Measurements from ENCODE around the gene CATSPERD. TPM values are rescaled to one million over a fixed set of nuclear protein-coding genes. Genes with fewer than 3 reads are reported as not detected.

CATSPERD gene
- polyA plus RNA-seq, 2 of the 4 experiments (the other 2 are of a cell fraction): 0.03 TPM; not detected in 1

DNA sequence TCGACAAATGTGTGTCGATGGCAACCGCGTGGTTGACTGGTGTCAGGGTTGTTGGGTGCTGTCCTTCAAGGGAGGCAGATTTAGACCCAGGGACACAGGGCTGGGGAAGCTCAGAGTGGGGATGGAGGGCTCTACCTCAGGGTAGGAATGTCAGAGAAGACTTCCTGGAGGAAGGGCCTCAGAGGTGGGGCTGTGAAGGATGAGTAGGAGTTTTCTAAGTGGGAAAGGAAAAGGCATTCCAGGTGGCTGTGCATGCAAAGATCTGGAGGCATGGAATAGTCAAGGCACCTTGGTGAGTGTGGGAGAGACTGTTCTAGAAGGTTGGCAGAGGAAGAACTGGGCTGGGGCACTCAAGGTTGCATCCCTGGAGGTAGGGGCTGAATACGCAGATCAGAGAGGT, 86.5 kb downstream of the CATSPERD start:
- no peaks in the 10 kb centered on the region for H3K9me3 ChIP-seq
- no peak overlapping the region for H3K4me3 ChIP-seq
- 95% methylated on average over 5 of the region's 5 CpGs for WGBS (ENCODE audit: missing lambda C conversion rate)
- peaks cover 17% of the 10 kb centered on the region; the same call in 2 of the 3 replicates for H3K4me1 ChIP-seq
- FAIRE-seq (no peak), ATAC-seq (no peak), DNase-seq (ENCODE audit: low read depth in 1 of 2, low spot score in 1 of 2) (no peak)
- H3K27ac ChIP-seq: no peak overlapping the region
- ChIA-PET CTCF (interaction anchor here (0.7 to 3.5 kb wide), 9 partner anchors 9 to 216 kb away, joined by 3 to 25 read pairs (median 4); no protein-coding TSS in a partner anchor), POLR2A (interaction anchor here (0.9 kb wide), 1 partner anchor 21 kb away, joined by 7 read pairs; no protein-coding TSS in a partner anchor)
- TF ChIP-seq ZFP36 (IDR thresholded peaks at IDR 0.05; ENCODE audit: borderline replicate concordance, partially characterized antibody) (no peak), JUNB (IDR thresholded peaks at IDR 0.05) (no peak), CEBPB (IDR thresholded peaks at IDR 0.05) (no peak), MAFK (IDR thresholded peaks at IDR 0.05; ENCODE audit: partially characterized antibody) (no peak)
- TF ChIP-seq, protein P1, sequence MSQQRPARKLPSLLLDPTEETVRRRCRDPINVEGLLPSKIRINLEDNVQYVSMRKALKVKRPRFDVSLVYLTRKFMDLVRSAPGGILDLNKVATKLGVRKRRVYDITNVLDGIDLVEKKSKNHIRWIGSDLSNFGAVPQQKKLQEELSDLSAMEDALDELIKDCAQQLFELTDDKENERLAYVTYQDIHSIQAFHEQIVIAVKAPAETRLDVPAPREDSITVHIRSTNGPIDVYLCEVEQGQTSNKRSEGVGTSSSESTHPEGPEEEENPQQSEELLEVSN (IDR thresholded peaks at IDR 0.05; ENCODE audit: borderline replicate concordance, low read depth): no peak
- H3K4me2 ChIP-seq: no peak overlapping the region

DNA sequence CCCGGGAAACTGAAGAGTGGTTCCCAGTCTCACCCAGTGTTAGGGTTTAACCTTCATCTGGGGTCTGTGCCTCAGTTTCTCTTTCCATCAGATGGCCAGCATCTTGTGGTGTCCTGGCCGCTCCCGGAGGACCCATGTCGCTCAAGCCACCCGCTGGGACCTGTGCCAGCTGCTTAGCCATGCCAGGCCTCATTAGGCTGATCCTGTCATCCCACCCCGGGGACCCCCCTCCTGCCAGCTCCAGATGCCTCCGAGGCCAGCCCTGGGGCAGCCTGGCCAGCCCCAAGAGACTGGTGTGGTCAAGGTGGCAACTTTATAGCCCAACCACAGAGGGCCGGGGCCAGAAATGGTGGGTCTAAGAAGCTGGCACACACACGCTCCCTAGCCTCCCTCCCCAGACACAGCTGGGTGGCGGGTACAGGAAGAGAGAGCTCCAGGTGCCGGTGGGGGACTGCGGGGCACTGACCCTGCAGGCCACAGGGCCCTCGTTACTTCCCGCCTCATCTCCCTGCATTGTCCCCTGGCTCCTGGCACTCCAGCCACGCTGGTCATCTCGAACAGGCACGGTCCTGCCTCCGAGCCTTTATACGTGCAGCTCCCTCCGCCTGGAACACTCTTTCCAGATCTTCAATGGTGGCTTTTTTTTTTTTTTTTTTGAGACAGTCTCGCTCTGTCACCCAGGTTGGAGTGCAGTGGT, 87.8 kb downstream of the CATSPERD start:
- no peak overlapping the region for H3K27ac ChIP-seq
- H3K4me1 ChIP-seq: peaks cover 13% of the 10 kb centered on the region; the same call in 2 of the 3 replicates
- no peak for TF ChIP-seq RAD21 (conservative IDR thresholded peaks at IDR 0.05 in 1 of 2, IDR thresholded peaks at IDR 0.05 in 1 of 2)
- TF ChIP-seq POLR2A (IDR thresholded peaks at IDR 0.05; ENCODE audit: low read length): no peak
- TF ChIP-seq TFCP2L1 (CRISPR knock-in tag; IDR thresholded peaks at IDR 0.05): no peak
- TF ChIP-seq CEBPB (IDR thresholded peaks at IDR 0.05): no peak
- TF ChIP-seq FOSL2 (IDR thresholded peaks at IDR 0.05): no peak
- no peak for TF ChIP-seq FOSL2 (CRISPR knock-in tag; IDR thresholded peaks at IDR 0.05)
- POLR2A ChIA-PET: interaction anchor here (1.7 kb wide), 1 partner anchor 20 kb away, joined by 7 read pairs; no protein-coding TSS in a partner anchor
- CTCF ChIA-PET: interaction anchor here (0.6 to 3.5 kb wide), 4 partner anchors 12 to 83 kb away, joined by 3 to 25 read pairs (median 10); no protein-coding TSS in a partner anchor
- FAIRE-seq (no peak), ATAC-seq (no peak), DNase-seq (ENCODE audit: low read depth in 1 of 2, low spot score in 1 of 2) (no peak)
- H3K4me3 ChIP-seq: no peak overlapping the region
- WGBS (ENCODE audit: missing lambda C conversion rate): 87% methylated on average over 16 of the region's 21 CpGs
- H3K4me2 ChIP-seq: no peak overlapping the region
- H3K9me3 ChIP-seq: no peaks in the 10 kb centered on the region

DNA sequence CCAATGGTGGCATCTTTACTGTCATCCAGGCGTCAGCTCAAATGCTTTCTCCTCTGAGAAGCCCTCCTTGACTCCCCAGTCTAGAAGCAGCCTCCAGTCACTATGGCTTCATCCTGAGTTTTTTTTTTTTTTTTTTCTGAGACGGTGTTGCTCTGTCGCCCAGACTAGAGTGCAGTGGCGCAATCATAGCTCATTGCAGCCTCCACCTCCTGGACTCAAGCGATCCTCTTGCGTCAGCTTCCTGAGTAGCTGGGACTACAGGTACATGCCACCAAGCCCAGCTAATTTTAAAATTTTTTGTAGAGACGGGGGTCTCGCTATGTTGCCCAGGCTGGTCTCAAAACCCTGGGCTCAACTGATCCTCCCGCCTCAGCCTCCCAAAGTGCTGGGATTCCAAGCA, 88.6 kb downstream of the CATSPERD start:
- Histone ChIP-seq H3K9me3 (no peaks in the 10 kb centered on the region), H3K27ac (peak overlapping the region; percentile 5 to 39; a peak in 1 of 6 replicates), H3K4me3 (no peak overlapping the region), H3K4me1 (peaks cover 9% of the 10 kb centered on the region; the same call in 2 of the 3 replicates), H3K4me2 (no peak overlapping the region)
- ChIA-PET POLR2A (interaction anchor here (0.9 to 1.7 kb wide), 2 partner anchors 19 kb away, joined by 4 to 7 read pairs; no protein-coding TSS in a partner anchor), CTCF (interaction anchor here (0.6 to 3.5 kb wide), 5 partner anchors 11 to 82 kb away, joined by 3 to 25 read pairs (median 5); no protein-coding TSS in a partner anchor)
- no peak for FAIRE-seq
- no peak for DNase-seq (ENCODE audit: low read depth in 1 of 2, low spot score in 1 of 2)
- no peak for TF ChIP-seq ZC3H11A (IDR thresholded peaks at IDR 0.05)
- TF ChIP-seq, protein P2, sequence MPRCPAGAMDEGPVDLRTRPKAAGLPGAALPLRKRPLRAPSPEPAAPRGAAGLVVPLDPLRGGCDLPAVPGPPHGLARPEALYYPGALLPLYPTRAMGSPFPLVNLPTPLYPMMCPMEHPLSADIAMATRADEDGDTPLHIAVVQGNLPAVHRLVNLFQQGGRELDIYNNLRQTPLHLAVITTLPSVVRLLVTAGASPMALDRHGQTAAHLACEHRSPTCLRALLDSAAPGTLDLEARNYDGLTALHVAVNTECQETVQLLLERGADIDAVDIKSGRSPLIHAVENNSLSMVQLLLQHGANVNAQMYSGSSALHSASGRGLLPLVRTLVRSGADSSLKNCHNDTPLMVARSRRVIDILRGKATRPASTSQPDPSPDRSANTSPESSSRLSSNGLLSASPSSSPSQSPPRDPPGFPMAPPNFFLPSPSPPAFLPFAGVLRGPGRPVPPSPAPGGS (IDR thresholded peaks at IDR 0.05): no peak
- no peak for TF ChIP-seq ZNF302 (CRISPR knock-in tag; IDR thresholded peaks at IDR 0.05)
- TF ChIP-seq, protein P3, sequence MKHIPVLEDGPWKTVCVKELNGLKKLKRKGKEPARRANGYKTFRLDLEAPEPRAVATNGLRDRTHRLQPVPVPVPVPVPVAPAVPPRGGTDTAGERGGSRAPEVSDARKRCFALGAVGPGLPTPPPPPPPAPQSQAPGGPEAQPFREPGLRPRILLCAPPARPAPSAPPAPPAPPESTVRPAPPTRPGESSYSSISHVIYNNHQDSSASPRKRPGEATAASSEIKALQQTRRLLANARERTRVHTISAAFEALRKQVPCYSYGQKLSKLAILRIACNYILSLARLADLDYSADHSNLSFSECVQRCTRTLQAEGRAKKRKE (CRISPR knock-in tag; IDR thresholded peaks at IDR 0.05; ENCODE audit: low read depth): no peak
- no peak for TF ChIP-seq RNF2 (IDR thresholded peaks at IDR 0.05; ENCODE audit: borderline replicate concordance, low read depth)
- no peak for TF ChIP-seq CHD2 (IDR thresholded peaks at IDR 0.05; ENCODE audit: low read length, partially characterized antibody)
- no peak for ATAC-seq
- WGBS (ENCODE audit: missing lambda C conversion rate): 76% methylated on average over 9 of the region's 9 CpGs

Data from A549 (cell line).